ENCODE measurements around the gene SMTNL2. TPM values are rescaled to one million over a fixed set of nuclear protein-coding genes. Genes with fewer than 3 reads are reported as not detected.
"Not testable (repeated sequence)": the region's sequence is repeated elsewhere in the genome, so short reads cannot be mapped to it uniquely, and the experiment has no call there.

The SMTNL2 gene
- total RNA-seq, 1 donor from 2014 or later = 8.6 TPM

GRCh38 chr17:4633643-4634042 lies 49.3 kb downstream of the SMTNL2 start:
- no peak for DNase-seq (ENCODE audit: low spot score, unreplicated experiment)
- TF ChIP-seq CTCF (IDR thresholded peaks at IDR 0.05; ENCODE audit: unreplicated experiment) = no peak
- H3K4me3 Mint-ChIP-seq (ENCODE audit: low read depth) = no peak overlapping the region
- H3K27ac Mint-ChIP-seq = no peak overlapping the region
- no peaks in the 10 kb centered on the region for H3K9me3 Mint-ChIP-seq (ENCODE audit: low read depth)
- H3K36me3 Mint-ChIP-seq (ENCODE audit: insufficient read depth) = no peaks in the 10 kb centered on the region
- no peaks in the 10 kb centered on the region for H3K4me1 Mint-ChIP-seq (ENCODE audit: low read depth)
- peaks cover 60% of the 10 kb centered on the region for H3K27me3 Mint-ChIP-seq

GRCh38 chr17:4634976-4635375 lies 50.6 kb downstream of the SMTNL2 start:
- Mint-ChIP-seq H3K4me1 (ENCODE audit: low read depth) (peaks cover 2% of the 10 kb centered on the region), H3K36me3 (ENCODE audit: insufficient read depth) (no peaks in the 10 kb centered on the region), H3K9me3 (ENCODE audit: low read depth) (no peaks in the 10 kb centered on the region), H3K27me3 (peaks cover 68% of the 10 kb centered on the region), H3K4me3 (ENCODE audit: low read depth) (no peak overlapping the region), H3K27ac (no peak overlapping the region)
- TF ChIP-seq CTCF (IDR thresholded peaks at IDR 0.05; ENCODE audit: unreplicated experiment) = no peak
- DNase-seq (ENCODE audit: low spot score, unreplicated experiment) = no peak

- Mint-ChIP-seq H3K27me3 (peaks cover 71% of the 10 kb centered on the region), H3K4me3 (ENCODE audit: low read depth) (no peak overlapping the region), H3K4me1 (ENCODE audit: low read depth) (peaks cover 4% of the 10 kb centered on the region), H3K36me3 (ENCODE audit: insufficient read depth) (no peaks in the 10 kb centered on the region), H3K9me3 (ENCODE audit: low read depth) (no peaks in the 10 kb centered on the region), H3K27ac (peak overlapping the region; percentile 38)
- TF ChIP-seq CTCF (IDR thresholded peaks at IDR 0.05; ENCODE audit: unreplicated experiment) = no peak
- no peak for DNase-seq (ENCODE audit: low spot score, unreplicated experiment)
These were observed 51.6 kb downstream of the SMTNL2 start for GRCh38 chr17:4635823-4636375.

GRCh38 chr17:4636474-4637100 lies 52.3 kb downstream of the SMTNL2 start:
- H3K36me3 Mint-ChIP-seq (ENCODE audit: insufficient read depth) = no peaks in the 10 kb centered on the region
- DNase-seq (ENCODE audit: low spot score, unreplicated experiment) = no peak
- peaks cover 78% of the 10 kb centered on the region for H3K27me3 Mint-ChIP-seq
- H3K4me1 Mint-ChIP-seq (ENCODE audit: low read depth) = peaks cover 6% of the 10 kb centered on the region
- H3K27ac Mint-ChIP-seq = no peak overlapping the region
- no peak for TF ChIP-seq CTCF (IDR thresholded peaks at IDR 0.05; ENCODE audit: unreplicated experiment)
- no peaks in the 10 kb centered on the region for H3K9me3 Mint-ChIP-seq (ENCODE audit: low read depth)
- H3K4me3 Mint-ChIP-seq (ENCODE audit: low read depth) = no peak overlapping the region

GRCh38 chr17:4638766-4639165 lies 54.4 kb downstream of the SMTNL2 start:
- H3K27me3 Mint-ChIP-seq = peaks cover 78% of the 10 kb centered on the region
- peaks cover 13% of the 10 kb centered on the region for H3K4me1 Mint-ChIP-seq (ENCODE audit: low read depth)
- not testable (repeated sequence) for H3K4me3 Mint-ChIP-seq (ENCODE audit: low read depth); DNase-seq (ENCODE audit: low spot score, unreplicated experiment); H3K36me3 Mint-ChIP-seq (ENCODE audit: insufficient read depth); H3K9me3 Mint-ChIP-seq (ENCODE audit: low read depth); H3K27ac Mint-ChIP-seq

GRCh38 chr17:4639301-4640059 lies 55.2 kb downstream of the SMTNL2 start:
- peaks cover 13% of the 10 kb centered on the region for H3K4me1 Mint-ChIP-seq (ENCODE audit: low read depth)
- DNase-seq (ENCODE audit: low spot score, unreplicated experiment) = peak; percentile 36
- peak overlapping the region; percentile 9 for H3K4me3 Mint-ChIP-seq (ENCODE audit: low read depth)

GRCh38 chr17:4640569-4641188 lies 56.4 kb downstream of the SMTNL2 start:
- H3K36me3 Mint-ChIP-seq (ENCODE audit: insufficient read depth); H3K27ac Mint-ChIP-seq; H3K9me3 Mint-ChIP-seq (ENCODE audit: low read depth); H3K4me3 Mint-ChIP-seq (ENCODE audit: low read depth); DNase-seq (ENCODE audit: low spot score, unreplicated experiment): not testable (repeated sequence)
- Mint-ChIP-seq H3K4me1 (ENCODE audit: low read depth) (peaks cover 13% of the 10 kb centered on the region), H3K27me3 (peaks cover 84% of the 10 kb centered on the region)

More at GRCh38 chr17:4639301-4640059, 55.2 kb downstream of the SMTNL2 start:
- H3K36me3 Mint-ChIP-seq (ENCODE audit: insufficient read depth); H3K9me3 Mint-ChIP-seq (ENCODE audit: low read depth); H3K27ac Mint-ChIP-seq: not testable (repeated sequence)
- peaks cover 82% of the 10 kb centered on the region for H3K27me3 Mint-ChIP-seq
